ENCODE data around the gene SYT7.

- no peak for TF ChIP-seq POLR2AphosphoS5 (IDR thresholded peaks at IDR 0.05; ENCODE audit: low read depth, low read length)
- no peak for TF ChIP-seq TAF1 (IDR thresholded peaks at IDR 0.05; ENCODE audit: borderline replicate concordance, insufficient read depth, low read length)
- no peak for TF ChIP-seq FOXP2 (optimal IDR thresholded peaks at IDR 0.05; ENCODE audit: borderline replicate concordance, extremely low read depth, extremely low read length, insufficient read depth)
These were observed 49.2 kb upstream of the SYT7 start for GRCh38 chr11:61630089-61630488.

All from PFSK-1 (cell line).